DMS79 treated with DMSO at 0.1 percent for 48 hours (cell line): ENCODE measurements around the gene FAM171A1.
"Not testable (repeated sequence)": the region's sequence is repeated elsewhere in the genome, so short reads cannot be mapped to it uniquely, and the experiment has no call there.

Source experiments
- DNase-seq: peaks from one replicate; lab custom pipeline; 2025; lab: John Stamatoyannopoulos, UW

FAM171A1 gene

GRCh38 chr10:15290150-15290549, 80.9 kb downstream of the FAM171A1 start:
- no peak for DNase-seq

DNA sequence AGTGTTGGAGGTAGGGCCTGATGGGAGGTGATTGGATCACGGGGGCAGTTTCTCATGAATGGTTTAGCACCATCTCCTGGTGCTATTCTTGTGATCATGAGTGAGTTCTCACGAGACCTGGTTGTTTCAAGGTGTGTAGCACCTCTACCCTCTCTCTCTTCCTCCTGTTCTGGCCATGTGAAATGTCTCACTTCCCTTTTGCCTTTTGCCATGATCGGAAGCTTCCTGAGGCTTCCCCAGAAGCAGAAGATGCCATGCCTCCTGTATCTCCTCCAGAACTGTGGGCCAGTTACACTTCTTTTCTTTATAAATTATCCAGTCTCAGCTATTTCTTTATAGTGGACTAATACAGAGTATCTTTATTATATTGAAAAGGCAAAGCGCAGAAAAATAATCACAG, 90.1 kb downstream of the FAM171A1 start:
- DNase-seq, result no peak

GRCh38 chr10:15280462-15280861, 90.6 kb downstream of the FAM171A1 start:
- DNase-seq, result no peak

DNA sequence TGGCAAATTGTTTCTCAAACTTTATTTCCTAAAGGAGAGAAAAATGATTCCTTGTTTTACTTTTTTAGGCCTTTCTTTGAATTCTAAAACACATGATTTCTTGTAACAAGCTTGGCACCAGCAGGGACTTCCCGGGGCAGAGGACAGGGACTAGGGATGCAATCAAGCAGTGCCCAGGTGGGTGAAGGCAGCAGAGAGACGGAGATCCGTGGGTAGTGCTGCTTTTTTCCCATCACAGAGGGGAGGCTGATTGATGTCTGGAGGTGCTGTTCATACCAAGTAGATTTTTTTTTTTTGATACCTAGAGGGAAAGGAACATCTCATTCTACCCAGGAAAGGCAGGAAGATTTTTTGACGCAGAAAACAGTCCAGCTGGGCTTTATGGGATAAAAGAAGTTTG, 91.9 kb downstream of the FAM171A1 start:
- DNase-seq, result no peak

GRCh38 chr10:15278786-15279185, 92.3 kb downstream of the FAM171A1 start:
- no peak for DNase-seq

GRCh38 chr10:15276039-15276438, 95.0 kb downstream of the FAM171A1 start:
- not testable (repeated sequence) for DNase-seq

GRCh38 chr10:15269838-15270237, 101.3 kb downstream of the FAM171A1 start:
- not testable (repeated sequence) for DNase-seq

GRCh38 chr10:15267496-15267895, 103.6 kb downstream of the FAM171A1 start:
- no peak for DNase-seq

- DNase-seq, result no peak
These were observed 105.0 kb downstream of the FAM171A1 start for GRCh38 chr10:15266117-15266516.

- no peak for DNase-seq
These were observed 105.5 kb downstream of the FAM171A1 start for GRCh38 chr10:15265558-15265957.

DNA sequence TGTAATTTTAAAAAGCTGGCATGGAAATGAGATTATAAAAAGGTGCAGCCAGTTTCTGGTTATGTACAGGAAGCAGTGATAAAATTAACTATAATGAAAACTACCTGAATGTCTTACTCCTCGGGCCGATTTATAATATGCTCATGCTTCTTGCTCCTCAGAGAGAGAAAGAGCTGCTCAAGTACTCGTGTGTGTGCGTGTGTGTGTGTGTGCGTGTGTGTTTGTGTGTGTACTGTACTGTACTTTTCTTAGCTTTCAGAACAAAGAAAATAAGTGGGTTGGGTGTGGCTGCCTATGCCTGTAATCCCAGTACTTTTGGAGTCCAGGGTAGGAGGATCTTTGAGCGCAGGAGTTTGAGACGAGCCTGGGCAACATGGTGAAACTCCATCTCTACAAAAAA, 106.0 kb downstream of the FAM171A1 start:
- DNase-seq, result no peak

DNA sequence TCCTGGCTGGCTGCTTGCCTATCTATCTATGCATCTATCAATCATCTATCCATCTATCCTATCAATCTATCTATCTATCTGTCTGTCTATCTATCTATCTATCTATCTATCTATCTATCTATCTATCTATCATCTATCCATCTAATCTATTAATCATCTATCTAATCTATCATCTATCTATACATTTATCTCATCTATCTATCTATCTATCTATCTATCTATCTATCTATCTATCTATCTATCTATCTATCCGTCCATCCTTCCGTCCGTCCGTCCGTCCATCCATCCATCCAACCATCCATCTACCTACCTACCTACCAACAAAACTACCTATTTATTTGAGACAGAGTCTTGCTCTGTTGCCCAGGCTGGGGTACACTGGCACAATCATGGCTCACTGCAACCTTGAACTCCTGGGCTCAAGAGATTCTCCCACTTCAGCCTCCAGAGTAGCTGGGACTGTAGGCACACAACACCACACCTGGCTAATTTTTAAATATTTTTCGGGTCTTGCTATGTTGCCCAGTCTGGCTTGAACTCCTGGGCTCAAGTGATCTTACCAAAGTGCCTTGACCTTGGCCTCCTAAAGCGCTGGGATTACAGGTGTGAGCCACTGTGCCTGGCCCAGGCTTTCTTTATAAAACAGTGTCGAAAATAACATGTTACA, 107.3 kb downstream of the FAM171A1 start:
- DNase-seq, result no peak

- DNase-seq, result no peak
These were observed 108.9 kb downstream of the FAM171A1 start for GRCh38 chr10:15262036-15262713.

- DNase-seq, result no peak
These were observed 112.0 kb downstream of the FAM171A1 start for GRCh38 chr10:15259136-15259535.

GRCh38 chr10:15258255-15258654, 112.8 kb downstream of the FAM171A1 start:
- no peak for DNase-seq

GRCh38 chr10:15255961-15256360, 115.1 kb downstream of the FAM171A1 start:
- DNase-seq, result no peak

DNA sequence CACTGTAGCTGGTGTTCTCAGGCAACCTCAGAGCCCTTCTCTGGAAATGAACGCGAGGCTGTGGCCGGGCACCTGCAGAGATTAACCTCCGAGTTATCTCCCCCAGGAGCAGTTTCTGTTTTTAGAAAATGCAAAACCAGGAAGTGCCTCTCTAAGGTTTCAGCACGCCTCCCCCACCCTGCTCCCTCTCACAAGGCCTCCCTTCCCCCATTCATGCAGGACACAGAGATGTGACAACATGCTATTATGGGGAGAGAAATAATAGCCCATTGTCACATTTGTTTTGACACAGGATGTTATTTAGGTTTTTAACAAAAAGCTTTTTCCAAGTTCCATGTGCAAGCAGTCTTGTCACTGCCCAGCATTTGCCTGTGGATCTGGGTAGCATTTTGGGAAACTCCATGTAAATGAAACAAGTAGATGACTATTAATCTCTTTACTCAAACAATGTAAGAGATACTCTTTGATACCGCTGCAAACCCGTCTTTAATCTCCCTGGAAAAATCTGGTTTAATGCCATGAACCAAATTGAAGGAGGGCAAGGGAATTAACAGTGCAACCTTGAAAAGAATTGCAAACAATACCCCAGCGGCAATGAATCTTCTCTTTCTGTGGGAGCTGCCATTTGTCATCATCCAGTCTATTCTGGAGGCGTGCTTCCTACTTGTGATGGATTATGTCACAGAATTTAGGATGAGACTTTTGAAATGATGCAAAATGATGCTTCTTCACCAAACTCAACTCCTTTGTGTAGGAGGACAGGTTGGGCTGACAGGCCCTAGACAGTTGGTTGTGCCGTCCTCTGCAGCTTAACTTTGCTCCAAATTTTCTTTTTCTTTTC, 116.1 kb downstream of the FAM171A1 start:
- DNase-seq, result no peak

DNA sequence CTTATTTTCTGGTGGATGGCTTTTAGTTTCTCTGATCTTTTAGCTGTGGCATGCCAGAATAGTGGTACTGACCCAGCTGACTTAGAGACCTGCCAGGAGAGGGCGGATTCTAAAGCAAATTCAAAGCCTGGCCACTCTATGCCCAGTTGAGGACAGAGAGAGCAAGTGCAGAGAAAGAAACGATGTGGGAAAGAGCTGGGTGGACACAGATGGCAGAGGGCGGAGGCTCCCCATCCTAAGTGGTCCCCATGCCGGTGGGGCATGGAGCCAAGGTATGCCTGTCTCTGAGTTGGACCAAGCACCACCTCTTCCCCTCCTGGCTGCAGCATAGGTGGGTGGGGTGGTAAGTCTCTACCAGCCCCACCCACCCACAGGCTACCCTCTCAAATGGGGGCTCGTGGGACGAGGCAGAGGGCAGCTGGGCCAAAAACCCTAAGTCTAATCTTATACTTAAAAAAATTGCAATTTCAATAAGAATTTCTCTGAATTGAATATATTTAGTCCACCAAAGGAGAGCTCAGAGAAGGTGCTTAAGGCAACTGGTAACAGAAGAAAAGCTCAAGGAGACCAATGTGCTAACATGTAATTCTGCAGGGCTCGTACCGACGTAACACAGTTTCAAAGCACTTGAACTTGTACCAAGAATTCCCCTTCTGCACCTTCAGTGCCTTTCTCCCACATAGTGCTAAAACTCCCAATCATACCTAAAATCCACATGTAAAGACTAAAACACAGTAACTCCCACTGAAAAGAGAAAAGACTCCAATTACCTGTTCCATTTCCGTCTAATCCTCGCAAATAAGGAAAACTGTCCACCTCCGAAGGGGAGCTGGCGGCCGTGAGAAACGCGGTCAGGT, 116.9 kb downstream of the FAM171A1 start:
- DNase-seq, result no peak

DNA sequence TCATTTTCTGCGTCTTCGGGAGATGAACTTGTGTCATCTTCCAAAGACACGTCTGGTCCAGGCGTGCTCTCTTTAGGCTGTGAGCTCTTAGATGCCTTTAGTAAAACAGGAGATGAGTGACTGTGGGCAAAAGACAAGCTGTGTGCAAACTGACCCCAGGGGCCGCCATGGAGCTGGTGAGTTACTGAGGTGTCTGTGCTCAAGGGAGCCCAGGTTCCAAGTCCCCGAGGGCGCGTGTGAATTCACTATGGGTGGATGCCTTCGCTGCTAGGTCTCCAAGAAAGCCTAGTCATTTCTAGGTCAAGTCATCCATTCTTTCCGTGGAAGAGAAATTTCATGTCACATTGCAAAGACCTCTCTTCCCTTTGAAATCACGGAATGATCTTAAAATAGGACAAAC, 118.7 kb downstream of the FAM171A1 start:
- no peak for DNase-seq

DNA sequence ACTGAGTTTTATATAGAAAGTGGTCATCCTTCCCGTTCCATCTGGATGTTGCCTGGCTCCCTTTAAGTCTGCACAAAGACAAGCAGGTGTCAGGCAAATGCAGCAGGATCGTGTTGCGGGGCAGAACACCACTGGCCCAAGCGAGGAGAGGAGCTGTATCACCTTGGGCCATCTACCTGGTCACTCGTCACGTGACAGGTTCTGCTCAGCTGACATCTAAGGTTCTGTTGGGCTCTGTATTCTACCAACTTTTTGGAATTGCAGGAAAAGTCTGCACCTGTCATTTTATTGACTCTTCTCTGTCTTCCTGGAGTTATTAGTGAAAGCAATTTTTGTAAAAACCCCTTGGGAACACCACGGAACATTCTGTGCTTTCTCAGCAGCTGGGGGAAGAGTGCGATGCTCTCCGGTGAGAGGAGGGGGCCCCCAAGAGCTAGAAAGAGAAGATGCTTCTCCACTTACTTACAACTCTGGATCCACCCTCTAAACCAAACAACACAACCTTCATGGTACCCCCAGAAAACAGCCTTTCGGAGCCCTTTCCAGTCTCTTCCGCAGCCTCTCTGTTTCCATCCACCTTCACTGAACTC, 119.2 kb downstream of the FAM171A1 start:
- no peak for DNase-seq

DNA sequence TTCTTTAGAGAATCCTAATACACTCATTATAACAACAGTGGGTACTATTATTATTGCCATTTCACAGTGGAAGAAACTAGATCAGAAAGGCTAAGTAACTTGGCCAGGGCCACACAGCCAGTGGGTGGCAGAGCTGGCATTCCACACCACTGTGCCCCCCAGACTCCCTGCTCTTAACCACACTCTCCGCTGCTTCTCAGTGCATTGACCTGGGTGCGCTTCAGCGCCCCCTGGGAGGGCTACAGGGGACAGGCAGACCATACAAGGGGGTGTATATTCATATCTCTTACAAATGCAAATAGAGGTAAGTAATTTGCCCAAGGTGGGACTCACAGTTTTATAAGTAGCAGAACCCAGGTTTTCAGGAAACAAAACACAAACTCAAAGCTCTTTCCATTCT, 125.6 kb downstream of the FAM171A1 start:
- no peak for DNase-seq
